Sigmoid colon (tissue), 7 donors: ENCODE measurements around the gene CDKAL1. TPM values are rescaled to one million over a fixed set of nuclear protein-coding genes. Genes with fewer than 3 reads are reported as not detected.

Experiments used
- DNase-seq: peaks from one replicate; pipeline ENCODE4 v3.0.0-alpha.2; 2019
- H3K27ac ChIP-seq, 4 donors: fragments of 200-600 bp; sonication (generic); one replicate each; pipeline ENCODE4 v1.5.1; 2016 to 2019; ENCODE audit warnings: mild to moderate bottlenecking in 1 of 4
- H3K27me3 ChIP-seq, 3 donors: fragments of 200-600 bp; sonication (generic); one replicate each; pipeline ENCODE4 v1.5.1; 2019; ENCODE audit warnings: mild to moderate bottlenecking in 1 of 3
- H3K36me3 ChIP-seq, 4 donors: fragments of 200-600 bp; sonication (generic); one replicate each; pipeline ENCODE4 v1.5.1; 2016 to 2019
- H3K4me1 ChIP-seq, 4 donors: fragments of 200-600 bp; sonication (generic); one replicate each; pipeline ENCODE4 v1.5.1; 2017 to 2019
- H3K4me3 ChIP-seq, 4 donors: fragments of 200-600 bp; sonication (generic); one replicate each; pipeline ENCODE4 v1.5.1; 2017 to 2019; ENCODE audit warnings: mild to moderate bottlenecking in 2 of 4, moderate library complexity in 1 of 4
- H3K9me3 ChIP-seq, 4 donors: fragments of 200-600 bp in 3 of 4; sonication (generic) in 3 of 4; one replicate each; pipeline versions ENCODE4 v1.5.1 to v1.6.1; 2013 to 2019
- CTCF ChIP-seq, 4 experiments: fragments of 450-650 bp in 3 of 4; fragments of 200-600 bp in 1 of 4; IDR thresholded peaks; one replicate each; pipeline ENCODE4 v1.5.1; 2016 to 2019; ENCODE audit warnings: antibody characterized with exemption in 4 of 4, mild to moderate bottlenecking in 3 of 4, moderate library complexity in 2 of 4
- EP300 ChIP-seq, 4 donors: sonication (generic); formaldehyde crosslinking; IDR thresholded peaks; one replicate each; pipeline ENCODE4 v1.6.1; 2017; ENCODE audit warnings: antibody characterized with exemption in 4 of 4
- POLR2A ChIP-seq, 2 donors: fragments of 450-650 bp; IDR thresholded peaks; one replicate each; pipeline ENCODE4 v1.6.1; 2016; ENCODE audit warnings: antibody characterized with exemption in 2 of 2, mild to moderate bottlenecking in 2 of 2, moderate library complexity in 2 of 2
- POLR2AphosphoS5 ChIP-seq, 4 donors: sonication (generic); formaldehyde crosslinking; IDR thresholded peaks; one replicate each; pipeline ENCODE4 v1.6.1; 2017; ENCODE audit warnings: antibody characterized with exemption in 4 of 4
- WGBS, 2 donors: extraction: QIAGEN DNeasy Blood & Tissue Kit; methylation state at CpG; one replicate each; pipeline ENCODE4 v1.1.7; 2013; 5-methylcytosine and 5-hydroxymethylcytosine counted together
- intact Hi-C: fragments of 100-400 bp; cut with DNase I; formaldehyde crosslinking; loops from one replicate; pipeline ENCODE4 v1.15.1; 2023
- polyA plus RNA-seq, 3 donors: library from polyadenylated mRNA; stranded (reverse); fragments of 200-250 nt; gene quantifications; one replicate each; pipeline ENCODE4 v1.2.3, GENCODE V29; 2013
- total RNA-seq, 4 donors: library from RNA; depleted of rRNA; stranded (reverse); fragments of >200 nt; gene quantifications; one replicate each; pipeline ENCODE4 v1.1.0, GENCODE V29; 2016
- donor health status: healthy with polysubstance abuse.
- donor health status: Bipolar disorder and iron deficiency.
- donor health status: healthy.

The CDKAL1 gene
- total and polyA plus RNA-seq, 7 donors: 2.8 to 14.7 (median 11.4) TPM

GRCh38 chr6:20789162-20789561 is 254.9 kb downstream of the CDKAL1 start:
- Histone ChIP-seq H3K9me3 (no peaks in the 10 kb centered on the region), H3K4me1 (no peaks in the 10 kb centered on the region), H3K4me3 (no peak overlapping the region), H3K36me3 (no peaks in the 10 kb centered on the region), H3K27ac (no peak overlapping the region), H3K27me3 (no peaks in the 10 kb centered on the region)
- DNase-seq: no peak
- intact Hi-C loops: no loop called here
- WGBS, 2 donors: 88 to 90% methylated on average over 3 of the region's 3 CpGs
- TF ChIP-seq EP300 (IDR thresholded peaks at IDR 0.05) (no peak), POLR2A (IDR thresholded peaks at IDR 0.05) (no peak), POLR2AphosphoS5 (IDR thresholded peaks at IDR 0.05) (no peak), CTCF (IDR thresholded peaks at IDR 0.05) (no peak)

- intact Hi-C loops: no loop called here
- no peaks in the 10 kb centered on the region for H3K36me3 ChIP-seq
- H3K27me3 ChIP-seq: no peaks in the 10 kb centered on the region
- WGBS, 2 donors: 97% methylated on average over 9 of the region's 9 CpGs
- no peaks in the 10 kb centered on the region for H3K9me3 ChIP-seq
- no peak overlapping the region for H3K27ac ChIP-seq
- TF ChIP-seq EP300 (IDR thresholded peaks at IDR 0.05) (no peak), POLR2A (IDR thresholded peaks at IDR 0.05) (no peak), POLR2AphosphoS5 (IDR thresholded peaks at IDR 0.05) (no peak), CTCF (IDR thresholded peaks at IDR 0.05) (no peak)
- no peak for DNase-seq
- H3K4me1 ChIP-seq: no peaks in the 10 kb centered on the region
- H3K4me3 ChIP-seq: no peak overlapping the region
Observed at GRCh38 chr6:20790032-20790791, 256.0 kb downstream of the CDKAL1 start.

GRCh38 chr6:20791074-20791473 is 256.8 kb downstream of the CDKAL1 start:
- H3K9me3 ChIP-seq: no peaks in the 10 kb centered on the region
- H3K27me3 ChIP-seq: no peaks in the 10 kb centered on the region
- no peaks in the 10 kb centered on the region for H3K36me3 ChIP-seq
- intact Hi-C loops: no loop called here
- no peak for DNase-seq
- no peak overlapping the region for H3K4me3 ChIP-seq
- H3K4me1 ChIP-seq: no peaks in the 10 kb centered on the region
- WGBS, 2 donors: 85 to 90% methylated on average over 4 of the region's 4 CpGs
- H3K27ac ChIP-seq: no peak overlapping the region
- TF ChIP-seq POLR2A (IDR thresholded peaks at IDR 0.05) (no peak), CTCF (IDR thresholded peaks at IDR 0.05) (no peak), POLR2AphosphoS5 (IDR thresholded peaks at IDR 0.05) (no peak), EP300 (IDR thresholded peaks at IDR 0.05) (no peak)

GRCh38 chr6:20791944-20792343 is 257.7 kb downstream of the CDKAL1 start:
- intact Hi-C loops: no loop called here
- TF ChIP-seq CTCF (IDR thresholded peaks at IDR 0.05) (no peak), EP300 (IDR thresholded peaks at IDR 0.05) (no peak), POLR2A (IDR thresholded peaks at IDR 0.05) (no peak), POLR2AphosphoS5 (IDR thresholded peaks at IDR 0.05) (no peak)
- WGBS, 2 donors: 80 to 83% methylated on average over 2 of the region's 2 CpGs

GRCh38 chr6:20793174-20793573 is 258.9 kb downstream of the CDKAL1 start:
- H3K4me1 ChIP-seq: no peaks in the 10 kb centered on the region
- DNase-seq: no peak
- no peaks in the 10 kb centered on the region for H3K9me3 ChIP-seq
- H3K27ac ChIP-seq: no peak overlapping the region
- intact Hi-C loops: no loop called here
- 77% methylated on average over 5 of the region's 5 CpGs for WGBS, 2 donors
- TF ChIP-seq CTCF (IDR thresholded peaks at IDR 0.05) (no peak), EP300 (IDR thresholded peaks at IDR 0.05) (no peak), POLR2A (IDR thresholded peaks at IDR 0.05) (no peak), POLR2AphosphoS5 (IDR thresholded peaks at IDR 0.05) (no peak)
- H3K4me3 ChIP-seq: no peak overlapping the region
- H3K36me3 ChIP-seq: no peaks in the 10 kb centered on the region
- no peaks in the 10 kb centered on the region for H3K27me3 ChIP-seq

More at GRCh38 chr6:20791944-20792343, 257.7 kb downstream of the CDKAL1 start:
- Histone ChIP-seq H3K4me3 (no peak overlapping the region), H3K27ac (no peak overlapping the region), H3K27me3 (no peaks in the 10 kb centered on the region), H3K36me3 (no peaks in the 10 kb centered on the region), H3K9me3 (no peaks in the 10 kb centered on the region), H3K4me1 (no peaks in the 10 kb centered on the region)
- DNase-seq: no peak
